Measurements from ENCODE around the gene KRT6C.
"Not testable (repeated sequence)": the region's sequence is repeated elsewhere in the genome, so short reads cannot be mapped to it uniquely, and the experiment has no call there.

Gene KRT6C

GRCh38 chr12:52455821-52456220 lies 17.8 kb downstream of the KRT6C start:
- DNase-seq (ENCODE audit: low read depth) = no peak

GRCh38 chr12:52454411-52455201 lies 19.0 kb downstream of the KRT6C start:
- DNase-seq (ENCODE audit: low read depth) = no peak

- DNase-seq (ENCODE audit: low read depth) = no peak
These were observed 21.5 kb downstream of the KRT6C start, which contains the start of gene KRT6B for GRCh38 chr12:52452101-52452500. Gene KRT6B, minus strand, starts transcription at chr12:52452146. Its CDS starts 68 bp downstream, at chr12:52452078.

- no peak for DNase-seq (ENCODE audit: low read depth)
These were observed 25.4 kb downstream of the KRT6C start for GRCh38 chr12:52448228-52448627.

- not testable (repeated sequence) for DNase-seq (ENCODE audit: low read depth)
These were observed 26.4 kb downstream of the KRT6C start for GRCh38 chr12:52447196-52447595.

- DNase-seq (ENCODE audit: low read depth) = no peak
These were observed 27.1 kb downstream of the KRT6C start for GRCh38 chr12:52446367-52447045.

GRCh38 chr12:52445876-52446275 lies 27.7 kb downstream of the KRT6C start:
- DNase-seq (ENCODE audit: low read depth) = no peak

GRCh38 chr12:52444647-52445595 lies 28.7 kb downstream of the KRT6C start:
- DNase-seq (ENCODE audit: low read depth) = no peak

GRCh38 chr12:52443966-52444365 lies 29.6 kb downstream of the KRT6C start:
- DNase-seq (ENCODE audit: low read depth) = no peak

- no peak for DNase-seq (ENCODE audit: low read depth)
These were observed 31.0 kb downstream of the KRT6C start for GRCh38 chr12:52442600-52443061.

- DNase-seq (ENCODE audit: low read depth) = no peak
These were observed 32.2 kb downstream of the KRT6C start for GRCh38 chr12:52441320-52441911.

GRCh38 chr12:52440821-52441319 lies 32.7 kb downstream of the KRT6C start:
- DNase-seq (ENCODE audit: low read depth) = no peak

- no peak for DNase-seq (ENCODE audit: low read depth)
These were observed 33.8 kb downstream of the KRT6C start for GRCh38 chr12:52439845-52440244.

- no peak for DNase-seq (ENCODE audit: low read depth)
These were observed 34.2 kb downstream of the KRT6C start for GRCh38 chr12:52439420-52439819.

- no peak for DNase-seq (ENCODE audit: low read depth)
These were observed 35.0 kb downstream of the KRT6C start for GRCh38 chr12:52438305-52439301.

GRCh38 chr12:52437508-52437907 lies 36.1 kb downstream of the KRT6C start:
- DNase-seq (ENCODE audit: low read depth) = no peak

GRCh38 chr12:52436828-52437474 lies 36.7 kb downstream of the KRT6C start:
- no peak for DNase-seq (ENCODE audit: low read depth)

- DNase-seq (ENCODE audit: low read depth) = no peak
These were observed 37.4 kb downstream of the KRT6C start for GRCh38 chr12:52436000-52436827.

- no peak for DNase-seq (ENCODE audit: low read depth)
These were observed 38.0 kb downstream of the KRT6C start for GRCh38 chr12:52435659-52435999.
